ENCODE results near the gene WDCP.

Gene WDCP

DNA sequence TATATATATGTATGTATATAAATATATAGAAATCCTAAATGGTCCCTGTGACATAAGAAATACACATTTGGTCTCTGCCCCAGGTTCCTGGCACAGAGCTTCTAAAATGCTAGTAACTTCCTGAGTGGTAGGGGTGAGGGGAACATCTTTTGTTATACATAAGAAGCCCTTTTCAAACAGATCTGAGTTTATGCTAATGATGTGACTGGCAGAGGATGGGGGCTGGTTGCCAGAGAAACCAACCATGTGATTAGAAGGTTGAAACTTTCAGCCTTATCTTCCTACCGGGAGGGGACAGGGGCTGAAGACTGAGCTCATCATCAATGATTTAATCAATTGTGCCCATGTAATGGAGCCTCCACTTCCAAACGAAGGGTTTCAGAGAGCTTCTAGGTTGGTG is 21.0 kb downstream of the WDCP start:
- no peaks in the 10 kb centered on the region for H3K9me3 ChIP-seq (ENCODE audit: insufficient read depth, low read length, severe bottlenecking)
- H3K4me1 ChIP-seq (ENCODE audit: insufficient read depth, low read length), result no peaks in the 10 kb centered on the region
- TF ChIP-seq, protein P1, sequence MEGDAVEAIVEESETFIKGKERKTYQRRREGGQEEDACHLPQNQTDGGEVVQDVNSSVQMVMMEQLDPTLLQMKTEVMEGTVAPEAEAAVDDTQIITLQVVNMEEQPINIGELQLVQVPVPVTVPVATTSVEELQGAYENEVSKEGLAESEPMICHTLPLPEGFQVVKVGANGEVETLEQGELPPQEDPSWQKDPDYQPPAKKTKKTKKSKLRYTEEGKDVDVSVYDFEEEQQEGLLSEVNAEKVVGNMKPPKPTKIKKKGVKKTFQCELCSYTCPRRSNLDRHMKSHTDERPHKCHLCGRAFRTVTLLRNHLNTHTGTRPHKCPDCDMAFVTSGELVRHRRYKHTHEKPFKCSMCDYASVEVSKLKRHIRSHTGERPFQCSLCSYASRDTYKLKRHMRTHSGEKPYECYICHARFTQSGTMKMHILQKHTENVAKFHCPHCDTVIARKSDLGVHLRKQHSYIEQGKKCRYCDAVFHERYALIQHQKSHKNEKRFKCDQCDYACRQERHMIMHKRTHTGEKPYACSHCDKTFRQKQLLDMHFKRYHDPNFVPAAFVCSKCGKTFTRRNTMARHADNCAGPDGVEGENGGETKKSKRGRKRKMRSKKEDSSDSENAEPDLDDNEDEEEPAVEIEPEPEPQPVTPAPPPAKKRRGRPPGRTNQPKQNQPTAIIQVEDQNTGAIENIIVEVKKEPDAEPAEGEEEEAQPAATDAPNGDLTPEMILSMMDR (IDR thresholded peaks at IDR 0.05; ENCODE audit: borderline replicate concordance, extremely low read depth, low read length, poor library complexity, severe bottlenecking), result no peak
- TF ChIP-seq EZH2 (IDR thresholded peaks at IDR 0.05; ENCODE audit: borderline replicate concordance, low read depth, low read length, severe bottlenecking), result no peak
- H3K4me2 ChIP-seq (ENCODE audit: insufficient read depth, low read length), result no peak overlapping the region
- H3K27ac ChIP-seq (ENCODE audit: low read length), result no peak overlapping the region
- H3K27me3 ChIP-seq (ENCODE audit: insufficient read depth, low read length, poor library complexity), result no peaks in the 10 kb centered on the region
- no peak overlapping the region for H2AFZ ChIP-seq (ENCODE audit: low read depth, low read length)
- no peak overlapping the region for H3K9ac ChIP-seq (ENCODE audit: low read depth, low read length)
- H3K36me3 ChIP-seq (ENCODE audit: insufficient read depth, low read length), result peaks cover 73% of the 10 kb centered on the region
- peaks cover 11% of the 10 kb centered on the region for H4K20me1 ChIP-seq (ENCODE audit: insufficient read depth, low read length)
- H3K4me3 ChIP-seq (ENCODE audit: low read depth in 1 of 2, low read length in 2 of 2), result no peak overlapping the region
- H3K79me2 ChIP-seq (ENCODE audit: insufficient read depth, low read length), result 0 out of 2 replicates have a peak, but pooled peaks cover 2% of the 10 kb centered on the region
- DNase-seq (no peak), ATAC-seq (ENCODE audit: insufficient read depth, low read depth) (no peak)

DNA sequence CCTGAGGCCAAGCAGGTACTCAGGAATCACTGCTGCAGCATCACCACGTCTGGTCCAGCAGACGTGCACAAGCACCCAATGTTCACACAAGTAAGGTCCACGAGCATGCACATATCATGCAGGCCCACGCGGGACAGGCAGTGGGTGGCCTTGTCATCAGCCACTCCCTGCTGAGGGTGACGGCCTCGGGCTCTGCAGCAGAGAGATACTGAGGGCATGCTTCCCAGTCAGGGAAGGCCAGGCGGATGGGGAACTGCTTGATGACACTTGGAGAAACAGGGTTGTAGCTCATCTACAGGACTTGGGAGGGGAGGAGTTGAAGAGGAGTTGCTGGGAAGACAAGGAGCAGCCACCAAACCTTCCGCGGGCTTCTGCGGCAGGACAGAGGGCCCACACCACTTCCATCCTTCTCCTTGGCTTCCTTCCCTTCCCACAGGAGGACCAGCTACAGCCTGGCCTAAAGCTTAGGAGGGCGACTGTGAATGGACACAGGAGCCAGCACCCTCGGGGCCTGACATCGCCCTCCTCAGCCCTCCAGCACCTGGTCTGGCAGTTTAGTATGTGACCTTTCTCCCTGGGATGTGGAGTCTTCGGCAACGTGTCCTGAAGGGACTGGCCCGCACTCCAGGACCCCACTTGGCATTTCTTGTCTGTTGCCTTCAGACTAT is 22.1 kb downstream of the WDCP start:
- Histone ChIP-seq H3K27ac (ENCODE audit: low read length) (no peak overlapping the region), H3K27me3 (ENCODE audit: insufficient read depth, low read length, poor library complexity) (no peaks in the 10 kb centered on the region)
- ATAC-seq (ENCODE audit: insufficient read depth, low read depth), result no peak

DNA sequence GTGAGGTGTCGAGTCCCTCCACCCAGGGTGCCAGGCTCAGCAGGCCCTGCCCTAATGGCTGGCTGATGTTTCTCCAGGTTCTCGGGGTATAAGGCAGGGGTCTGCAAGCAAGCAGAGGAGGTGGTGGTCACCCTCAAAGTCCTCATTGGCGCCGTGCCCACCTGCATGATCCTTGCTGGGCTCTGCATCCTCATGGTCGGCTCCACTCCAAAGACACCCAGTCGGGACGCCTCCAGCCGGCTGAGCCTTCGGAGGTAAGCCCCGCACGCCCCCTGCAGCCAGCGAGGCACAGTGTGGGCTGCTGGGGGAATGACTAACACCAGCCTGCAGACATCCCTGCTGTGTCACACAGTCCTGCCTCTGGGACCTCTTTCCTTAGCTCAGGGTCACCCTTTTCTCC is 23.2 kb downstream of the WDCP start:
- no peak overlapping the region for H3K4me2 ChIP-seq (ENCODE audit: insufficient read depth, low read length)
- no peaks in the 10 kb centered on the region for H3K79me2 ChIP-seq (ENCODE audit: insufficient read depth, low read length)
- peaks cover 52% of the 10 kb centered on the region for H3K36me3 ChIP-seq (ENCODE audit: insufficient read depth, low read length)
- H4K20me1 ChIP-seq (ENCODE audit: insufficient read depth, low read length), result peaks cover 11% of the 10 kb centered on the region
- H3K4me1 ChIP-seq (ENCODE audit: insufficient read depth, low read length), result no peaks in the 10 kb centered on the region
- DNase-seq, result no peak
- no peak overlapping the region for H3K9ac ChIP-seq (ENCODE audit: low read depth, low read length)
- ATAC-seq (ENCODE audit: insufficient read depth, low read depth), result no peak
- no peak for TF ChIP-seq EZH2 (IDR thresholded peaks at IDR 0.05; ENCODE audit: borderline replicate concordance, low read depth, low read length, severe bottlenecking)
- TF ChIP-seq, protein P1 (IDR thresholded peaks at IDR 0.05; ENCODE audit: borderline replicate concordance, extremely low read depth, low read length, poor library complexity, severe bottlenecking), result peak; percentile 21
- H3K27ac ChIP-seq (ENCODE audit: low read length), result no peak overlapping the region
- no peak overlapping the region for H2AFZ ChIP-seq (ENCODE audit: low read depth, low read length)
- H3K27me3 ChIP-seq (ENCODE audit: insufficient read depth, low read length, poor library complexity), result no peaks in the 10 kb centered on the region
- H3K4me3 ChIP-seq (ENCODE audit: low read depth in 1 of 2, low read length in 2 of 2), result no peak overlapping the region
- H3K9me3 ChIP-seq (ENCODE audit: insufficient read depth, low read length, severe bottlenecking), result no peaks in the 10 kb centered on the region

More for the DNA sequence above, 22.1 kb downstream of the WDCP start:
- no peak for DNase-seq
- no peaks in the 10 kb centered on the region for H3K9me3 ChIP-seq (ENCODE audit: insufficient read depth, low read length, severe bottlenecking)
- H2AFZ ChIP-seq (ENCODE audit: low read depth, low read length), result no peak overlapping the region
- peaks cover 63% of the 10 kb centered on the region for H3K36me3 ChIP-seq (ENCODE audit: insufficient read depth, low read length)
- peaks cover 11% of the 10 kb centered on the region for H4K20me1 ChIP-seq (ENCODE audit: insufficient read depth, low read length)
- H3K4me2 ChIP-seq (ENCODE audit: insufficient read depth, low read length), result no peak overlapping the region
- H3K9ac ChIP-seq (ENCODE audit: low read depth, low read length), result no peak overlapping the region
- TF ChIP-seq EZH2 (IDR thresholded peaks at IDR 0.05; ENCODE audit: borderline replicate concordance, low read depth, low read length, severe bottlenecking), result no peak
- TF ChIP-seq, protein P1 (IDR thresholded peaks at IDR 0.05; ENCODE audit: borderline replicate concordance, extremely low read depth, low read length, poor library complexity, severe bottlenecking), result no peak
- no peaks in the 10 kb centered on the region for H3K4me1 ChIP-seq (ENCODE audit: insufficient read depth, low read length)
- 0 out of 2 replicates have a peak, but pooled peaks cover 2% of the 10 kb centered on the region for H3K79me2 ChIP-seq (ENCODE audit: insufficient read depth, low read length)
- no peak overlapping the region for H3K4me3 ChIP-seq (ENCODE audit: low read depth in 1 of 2, low read length in 2 of 2)
